T-helper 22 cell (primary cell): ENCODE data around the gene USP37.

Source experiments
- DNase-seq: peaks from one replicate; pipeline ENCODE4 v3.0.0-alpha.2; 2020; ENCODE audit warnings: low read depth

Gene USP37

DNA sequence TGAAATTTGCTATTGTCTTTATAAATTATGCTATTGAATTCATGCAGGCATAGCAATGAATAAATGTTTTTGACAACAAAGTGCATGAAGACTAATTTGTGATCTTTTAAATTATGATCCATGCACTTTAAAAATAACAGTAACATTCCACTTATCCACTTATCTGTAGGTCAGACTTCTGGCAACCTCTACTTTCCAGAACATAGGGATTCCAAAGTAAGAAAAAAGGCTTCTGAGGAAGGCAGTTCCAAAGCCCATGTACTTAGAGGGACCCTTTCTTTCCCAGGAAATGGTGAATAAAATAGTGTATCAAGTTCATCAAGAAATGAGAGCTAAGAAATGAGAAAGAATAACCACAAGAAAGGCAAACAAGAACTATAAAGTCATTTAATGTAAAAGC lies 90.9 kb downstream of the USP37 start:
- no peak for DNase-seq

DNA sequence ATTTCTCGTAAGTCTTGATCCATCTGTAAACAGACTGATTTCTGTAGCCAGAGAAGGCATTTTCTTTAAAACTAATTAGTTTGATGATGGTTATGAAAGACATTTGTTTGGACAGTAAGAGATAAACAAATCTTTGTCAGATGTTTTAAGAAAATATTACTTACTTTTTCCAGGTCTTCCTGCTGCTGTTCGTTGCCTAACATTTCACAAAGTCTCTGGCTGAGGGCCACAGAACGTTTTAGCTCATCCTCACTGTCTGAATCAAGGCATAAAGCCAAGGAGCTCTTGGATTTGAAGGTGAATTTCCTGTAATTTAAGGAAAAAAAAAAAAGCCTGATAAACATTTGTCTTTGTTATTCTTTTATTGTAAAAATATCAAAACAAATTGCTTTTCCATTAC lies 91.5 kb downstream of the USP37 start:
- no peak for DNase-seq

DNA sequence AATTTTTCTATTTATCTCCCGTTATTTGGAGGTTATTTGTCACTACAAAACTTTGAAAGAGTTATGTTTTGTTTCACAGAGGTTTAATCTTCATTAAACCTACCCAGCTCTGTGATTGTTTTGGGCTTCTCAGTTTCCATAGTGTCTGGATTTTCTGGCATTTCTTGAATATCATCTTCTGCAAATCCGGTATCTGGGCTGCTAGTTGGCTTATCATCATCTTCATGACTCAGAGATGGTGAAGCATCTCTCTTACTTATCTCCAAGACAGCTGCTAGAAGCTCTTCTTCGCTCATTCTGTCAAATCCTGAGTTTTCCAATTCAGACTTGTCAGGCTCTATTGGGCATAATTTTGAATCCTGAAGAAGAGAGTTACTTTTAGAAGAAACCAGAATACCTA lies 93.6 kb downstream of the USP37 start:
- DNase-seq, result no peak

DNA sequence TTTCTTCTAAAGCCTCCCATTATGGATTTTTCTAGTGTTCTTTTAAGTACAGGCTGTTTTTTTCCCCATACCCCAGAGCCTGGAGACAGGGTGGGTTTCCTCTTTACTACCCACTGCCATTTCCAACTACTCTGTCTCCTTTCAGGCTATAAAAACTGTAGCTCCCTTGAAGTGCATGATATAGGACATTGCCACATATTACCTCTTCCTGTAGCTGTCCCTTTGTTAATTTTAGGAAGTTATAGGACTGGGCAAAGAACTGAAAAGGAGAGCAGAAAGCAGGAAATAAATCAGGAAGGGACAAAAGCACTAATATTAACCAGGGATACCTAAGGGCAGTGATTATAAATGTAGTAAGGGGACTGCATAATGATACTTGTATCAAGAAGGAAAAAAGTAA lies 95.2 kb downstream of the USP37 start:
- DNase-seq, result no peak

DNA sequence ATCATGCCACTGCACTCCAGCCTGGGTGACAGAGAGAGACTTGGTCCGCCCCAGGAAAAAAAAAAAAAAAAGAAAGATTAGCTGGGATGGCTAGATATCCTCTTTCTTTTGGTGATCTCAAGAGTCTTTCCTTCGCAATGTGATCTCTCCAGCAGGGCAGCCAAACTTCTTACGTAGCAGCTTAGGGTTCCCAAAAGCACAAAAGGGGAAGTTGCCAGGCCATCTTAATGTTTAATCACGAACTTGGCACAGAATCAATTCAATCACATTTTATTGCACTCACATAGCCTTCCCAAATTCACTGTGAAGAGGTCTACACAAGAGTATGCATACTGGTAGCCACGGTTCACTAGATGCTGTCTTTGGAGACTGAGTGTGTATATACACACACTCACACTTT lies 96.2 kb downstream of the USP37 start:
- DNase-seq, result no peak

DNA sequence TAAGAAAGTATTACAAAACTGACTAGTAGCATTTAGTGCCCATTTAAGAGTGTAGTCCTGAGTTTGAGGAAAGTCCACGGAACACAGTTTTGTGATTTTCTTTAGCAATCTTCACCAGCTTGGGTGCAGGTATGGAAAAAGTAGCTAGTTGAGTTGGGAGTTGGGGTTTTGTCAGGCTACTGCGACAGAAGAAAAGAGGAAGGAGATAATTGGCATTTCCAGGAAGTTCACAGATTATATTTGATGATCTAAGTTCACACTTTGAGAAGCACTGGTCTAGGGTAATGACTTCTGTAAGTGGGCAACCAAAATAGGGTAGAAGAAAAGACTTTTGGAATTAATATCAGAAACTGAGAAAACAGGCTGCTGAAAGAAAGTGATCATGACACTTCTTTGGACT lies 97.1 kb downstream of the USP37 start:
- no peak for DNase-seq

DNA sequence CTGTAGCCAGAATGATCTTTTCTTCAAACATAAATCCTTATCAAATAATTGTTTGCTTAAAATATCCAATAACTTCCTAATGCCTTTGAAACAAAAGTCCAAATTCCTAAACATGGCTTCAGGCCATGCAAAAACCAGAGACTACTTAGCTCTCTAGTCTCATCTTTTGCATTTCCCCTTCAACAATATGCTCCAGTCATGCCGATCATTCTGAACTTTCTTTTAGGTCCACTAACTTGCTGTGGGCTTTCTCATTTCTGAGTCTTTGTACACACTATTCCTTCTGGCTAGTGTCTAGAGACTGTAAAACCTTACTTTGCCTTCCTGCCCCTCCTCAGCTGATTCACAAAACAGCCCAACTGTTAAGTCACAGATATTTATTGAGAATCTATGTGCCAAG lies 97.7 kb downstream of the USP37 start:
- DNase-seq, result no peak

DNA sequence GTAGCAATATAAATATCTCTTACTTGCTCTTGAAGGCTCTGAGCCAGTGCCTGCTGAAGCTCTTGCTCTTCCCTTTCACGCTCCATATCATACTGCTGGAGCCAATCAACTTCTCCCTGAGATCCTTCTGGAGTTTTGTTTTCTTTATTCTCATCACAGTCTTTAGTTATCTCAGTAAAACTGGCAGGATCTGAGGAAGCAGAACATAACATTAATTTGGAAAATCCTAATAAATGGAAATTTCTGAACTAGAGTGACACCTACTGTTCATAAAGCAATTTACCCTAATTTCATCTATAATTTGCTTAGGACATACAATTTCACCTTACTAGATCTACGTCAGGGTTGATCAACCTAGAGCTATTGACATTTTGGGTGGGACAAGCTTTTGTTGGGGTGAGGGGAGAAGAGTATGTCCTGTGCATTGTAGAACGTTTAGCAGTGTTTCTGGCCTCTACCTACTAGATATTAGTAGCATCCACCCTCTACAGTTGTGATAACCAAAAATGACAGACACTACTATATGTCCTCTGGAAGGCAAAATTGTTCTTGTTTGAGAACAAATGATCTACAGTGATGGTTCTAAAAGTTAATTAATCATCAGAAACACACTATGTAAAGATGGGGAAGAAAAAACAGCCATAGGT lies 102.0 kb downstream of the USP37 start:
- DNase-seq, result no peak

DNA sequence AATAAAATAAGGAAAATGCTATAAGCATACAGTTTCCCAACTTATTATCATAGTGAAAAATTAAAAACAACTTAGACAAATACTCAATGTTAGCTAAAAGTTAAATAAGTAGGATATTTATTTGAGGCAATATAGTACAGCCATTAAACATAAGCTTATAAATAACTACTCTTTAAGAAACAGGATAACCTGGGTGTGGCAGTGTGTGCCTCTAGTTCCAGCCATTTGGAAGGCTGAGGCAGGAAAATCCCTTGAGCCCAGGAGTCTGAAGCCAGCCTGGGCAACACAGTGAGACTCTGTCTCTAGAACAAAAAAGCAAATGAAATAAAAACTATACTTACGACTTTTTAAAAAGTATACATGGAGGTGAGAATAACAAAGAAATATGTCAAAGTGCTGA lies 109.6 kb downstream of the USP37 start:
- no peak for DNase-seq

DNA sequence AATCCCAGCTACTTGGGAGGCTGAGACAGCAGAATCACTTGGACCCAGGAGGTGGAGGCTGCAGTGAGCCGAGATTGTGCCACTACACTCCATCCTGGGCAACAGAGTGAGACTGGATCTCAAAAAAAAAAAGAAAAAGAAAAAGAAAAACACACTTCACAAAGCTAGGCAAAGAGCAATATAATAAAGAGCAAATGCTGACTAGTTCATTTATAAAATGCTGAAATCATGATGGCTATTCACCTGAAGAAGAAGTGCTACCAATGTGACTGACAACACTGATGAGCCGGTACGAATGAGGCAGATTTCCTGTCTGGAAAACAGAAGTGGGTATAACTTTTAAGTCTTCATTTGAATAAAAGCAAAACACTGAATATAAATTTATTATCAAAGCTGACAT lies 111.3 kb downstream of the USP37 start:
- DNase-seq, result no peak

DNA sequence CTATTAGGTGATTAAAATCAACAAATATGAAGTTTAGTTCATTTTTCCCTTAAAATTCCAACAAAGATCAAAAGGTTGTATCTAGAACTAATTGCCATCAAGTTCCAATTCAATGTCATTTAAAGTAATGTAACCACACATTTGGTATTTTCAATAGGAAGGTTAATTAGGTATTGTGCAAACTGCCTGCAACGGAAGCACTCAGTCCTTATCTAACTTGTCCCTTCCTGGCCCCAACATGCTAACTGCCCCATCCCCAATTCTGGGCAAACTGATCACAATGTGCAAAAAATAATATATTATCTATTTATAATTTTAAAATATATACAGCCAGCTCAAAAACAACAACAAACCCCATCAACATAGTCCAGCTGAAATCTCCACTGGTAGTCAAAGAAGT lies 116.1 kb downstream of the USP37 start:
- DNase-seq, result no peak

DNA sequence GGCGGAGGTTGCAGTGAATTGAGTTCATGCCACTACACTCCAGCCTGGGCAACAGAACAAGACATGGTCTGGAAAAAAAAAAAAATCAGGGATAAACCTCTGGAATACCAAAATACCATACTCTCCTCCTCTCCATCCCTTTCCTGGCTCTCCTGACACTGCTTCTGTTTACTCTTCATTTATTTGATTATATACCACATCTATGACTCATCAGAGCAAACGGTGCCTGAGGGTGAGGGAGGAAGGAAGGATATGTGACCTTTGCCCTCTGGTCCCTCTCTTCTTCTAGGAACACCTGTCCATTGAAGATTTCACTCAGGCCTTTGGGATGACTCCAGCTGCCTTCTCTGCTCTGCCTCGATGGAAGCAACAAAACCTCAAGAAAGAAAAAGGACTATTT lies 119.2 kb downstream of the USP37 start:
- no peak for DNase-seq

DNA sequence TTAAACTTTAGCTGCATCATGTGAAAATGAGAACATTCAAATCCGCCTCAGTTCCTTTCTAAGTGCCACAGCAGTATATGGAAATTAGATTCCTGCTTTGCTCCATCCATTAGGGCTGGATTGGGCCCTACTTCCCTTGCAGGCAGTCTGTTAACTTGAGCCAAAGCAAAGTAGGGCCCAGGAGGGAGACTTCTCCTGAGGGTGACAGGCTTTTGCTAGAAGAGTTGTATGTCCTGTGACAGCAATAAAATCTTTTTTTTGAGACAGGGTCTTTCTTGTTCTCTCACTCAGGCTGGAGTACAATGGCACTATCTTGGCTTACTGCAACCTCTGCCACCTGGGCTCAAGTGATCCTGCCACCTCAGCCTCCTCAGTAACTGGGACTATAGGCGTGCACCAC lies 121.1 kb downstream of the USP37 start:
- DNase-seq, result no peak

DNA sequence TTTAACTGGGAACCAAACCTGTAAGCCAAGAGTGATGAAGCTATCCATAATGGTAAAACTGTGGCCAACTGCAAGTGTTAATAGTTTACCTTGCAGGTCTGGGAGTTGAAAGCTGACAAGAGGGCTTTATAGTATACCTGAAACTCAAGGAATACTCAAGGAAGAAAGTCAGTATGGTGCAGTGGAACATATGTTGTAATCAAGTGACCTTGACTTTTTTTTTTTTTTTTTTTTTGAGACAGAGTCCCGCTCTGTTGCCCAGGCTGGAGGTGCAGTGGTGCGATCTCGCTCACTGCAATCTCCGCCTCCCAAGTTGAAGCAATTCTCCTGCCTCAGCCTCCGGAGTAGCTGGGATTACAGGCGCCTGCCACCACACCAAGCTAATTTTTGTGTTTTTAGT lies 121.6 kb downstream of the USP37 start:
- DNase-seq, result no peak

DNA sequence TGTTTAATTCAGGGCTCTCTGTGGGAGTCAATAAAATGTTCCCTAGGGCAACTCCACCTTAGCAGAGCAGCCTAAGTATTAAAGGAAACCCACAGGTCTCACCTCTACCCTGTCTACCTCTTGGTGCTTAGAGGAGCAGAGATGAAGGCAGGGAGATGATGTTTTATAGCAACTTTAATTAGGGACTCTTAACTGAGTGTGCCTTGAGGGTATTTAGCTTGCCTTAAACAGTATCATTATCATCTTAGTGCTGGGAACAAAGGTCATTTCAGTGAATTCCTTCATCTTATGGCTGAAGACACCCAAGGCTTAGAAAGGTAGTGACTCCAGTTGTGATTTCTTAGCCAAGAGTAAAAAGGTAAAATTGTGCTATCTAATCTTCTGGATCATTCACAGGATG lies 122.5 kb downstream of the USP37 start:
- no peak for DNase-seq

DNA sequence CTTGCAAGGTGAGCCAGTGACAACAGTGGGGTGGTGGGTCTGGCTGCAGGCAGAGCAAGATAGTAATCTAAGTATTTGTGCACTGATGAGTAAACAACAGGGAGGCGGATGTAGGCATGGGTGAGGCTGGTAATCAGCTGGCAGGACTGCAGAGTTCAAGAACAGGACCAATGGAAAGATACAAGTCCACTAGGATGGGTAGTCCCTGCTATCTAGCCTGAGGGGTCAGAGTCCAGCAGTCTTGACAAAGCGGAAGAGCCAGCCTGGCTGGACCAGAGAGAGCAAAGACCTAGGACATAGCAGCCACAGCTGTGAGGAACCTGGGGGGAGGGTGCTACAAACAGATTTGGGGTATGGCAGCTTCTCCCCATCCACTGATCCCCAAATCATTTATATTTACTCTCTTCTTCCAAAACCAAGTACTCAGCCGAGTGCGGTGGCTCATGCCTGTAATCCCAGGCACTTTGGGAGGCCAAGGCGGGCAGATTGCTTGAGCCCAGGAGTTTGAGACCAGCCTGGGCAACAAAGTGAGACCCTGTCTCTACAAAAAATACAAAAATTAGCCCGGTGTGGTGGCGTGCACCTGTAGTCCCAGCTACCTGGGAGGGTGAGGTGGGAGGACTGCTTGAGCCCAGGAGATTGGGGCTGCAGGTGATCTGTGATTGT lies 123.3 kb downstream of the USP37 start:
- DNase-seq, result no peak

DNA sequence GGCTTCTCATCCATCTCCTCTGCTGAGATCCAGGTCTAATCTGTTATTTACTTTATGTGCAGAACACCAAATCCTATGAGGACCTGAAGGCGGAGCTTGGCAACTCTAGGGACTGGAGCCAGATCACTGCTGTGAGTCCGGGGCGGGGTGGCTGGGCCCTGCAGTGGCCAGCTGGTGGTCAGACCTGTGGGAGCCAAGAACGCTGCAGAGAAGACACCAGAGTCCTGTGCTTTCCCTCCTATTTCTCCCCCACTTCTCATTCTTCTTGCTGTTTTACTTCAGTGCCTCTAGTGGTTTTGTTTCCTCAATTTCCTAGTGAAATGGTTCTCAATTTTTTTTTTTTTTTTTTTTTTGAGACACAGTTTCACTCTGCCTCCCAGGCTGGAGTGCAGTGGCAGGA lies 129.6 kb downstream of the USP37 start:
- no peak for DNase-seq

DNA sequence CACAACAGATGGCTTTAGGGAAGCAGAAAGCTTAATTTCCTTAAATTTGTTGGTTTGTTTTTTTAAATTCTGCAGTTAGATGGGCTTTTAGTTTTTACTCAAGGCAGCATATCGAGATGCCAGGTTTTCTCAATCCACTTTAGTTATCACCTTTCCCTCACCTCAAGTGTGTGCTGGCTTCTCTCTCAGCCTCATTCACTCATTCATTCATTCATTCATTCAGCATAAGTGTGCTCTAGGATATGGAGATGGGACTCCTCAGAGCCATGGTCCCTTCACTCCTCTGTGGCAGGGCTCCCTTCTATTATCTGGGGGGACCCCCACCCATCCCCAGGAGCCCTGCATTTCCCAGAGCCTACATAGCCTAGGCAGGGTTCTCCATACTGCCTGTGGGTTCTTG lies 130.2 kb downstream of the USP37 start:
- no peak for DNase-seq

DNA sequence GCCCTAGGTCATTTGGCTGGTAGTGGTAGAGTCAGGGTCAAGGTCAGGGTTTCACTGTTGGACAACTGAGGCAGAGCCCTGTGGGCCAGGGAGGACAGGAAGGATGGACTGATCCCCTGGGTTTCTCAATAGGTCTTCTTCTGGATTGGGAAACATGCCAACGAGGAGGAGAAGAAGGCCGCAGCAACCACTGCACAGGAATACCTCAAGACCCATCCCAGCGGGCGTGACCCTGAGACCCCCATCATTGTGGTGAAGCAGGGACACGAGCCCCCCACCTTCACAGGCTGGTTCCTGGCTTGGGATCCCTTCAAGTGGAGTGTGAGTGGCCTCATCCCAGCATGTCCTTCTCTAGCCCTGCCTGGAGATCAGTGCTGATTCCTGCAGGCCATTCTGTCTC lies 131.2 kb downstream of the USP37 start:
- DNase-seq, result no peak

DNA sequence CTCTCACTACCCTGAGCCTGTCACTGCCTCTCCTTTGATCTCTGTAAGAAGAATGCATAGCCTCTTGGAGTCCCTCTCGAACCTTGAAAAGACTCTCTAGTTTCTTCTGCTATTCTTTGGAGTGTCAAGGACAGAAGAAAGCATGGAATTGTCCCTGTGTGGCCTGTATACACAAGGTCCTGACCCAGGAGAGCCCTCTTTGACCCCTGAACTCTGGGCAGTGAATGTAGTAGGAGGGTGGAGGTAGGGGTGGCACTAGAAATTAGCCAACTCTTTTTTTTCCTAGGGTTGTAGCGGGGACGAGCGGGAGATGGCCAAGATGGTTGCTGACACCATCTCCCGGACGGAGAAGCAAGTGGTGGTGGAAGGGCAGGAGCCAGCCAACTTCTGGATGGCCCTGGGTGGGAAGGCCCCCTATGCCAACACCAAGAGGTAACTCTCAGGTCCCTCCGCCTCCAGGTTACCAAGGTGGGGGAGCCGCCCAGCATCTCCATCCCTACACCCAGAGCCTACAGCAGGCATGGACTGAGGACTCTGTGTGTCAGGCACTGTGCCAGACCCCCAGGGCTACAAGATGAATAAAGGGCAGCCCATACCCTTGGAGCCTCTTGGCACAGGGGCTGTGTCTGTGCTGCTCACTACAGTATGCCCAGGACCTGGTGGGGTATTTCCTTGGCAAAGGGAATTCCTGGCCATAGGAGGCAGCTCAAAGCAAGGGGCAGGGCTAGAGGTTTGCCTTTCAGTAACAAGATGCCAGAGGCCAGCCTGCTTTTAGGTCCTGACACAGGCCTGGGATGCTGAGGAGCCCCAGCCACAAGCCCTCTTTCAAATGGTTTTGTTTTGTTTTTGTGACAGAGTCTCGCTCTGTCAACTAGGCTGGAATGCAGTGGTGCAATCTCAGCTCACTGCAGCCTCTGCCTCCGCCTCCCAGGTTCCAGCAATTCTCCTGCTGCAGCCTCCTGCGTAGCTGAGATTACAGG lies 132.9 kb downstream of the USP37 start:
- DNase-seq, result no peak

DNA sequence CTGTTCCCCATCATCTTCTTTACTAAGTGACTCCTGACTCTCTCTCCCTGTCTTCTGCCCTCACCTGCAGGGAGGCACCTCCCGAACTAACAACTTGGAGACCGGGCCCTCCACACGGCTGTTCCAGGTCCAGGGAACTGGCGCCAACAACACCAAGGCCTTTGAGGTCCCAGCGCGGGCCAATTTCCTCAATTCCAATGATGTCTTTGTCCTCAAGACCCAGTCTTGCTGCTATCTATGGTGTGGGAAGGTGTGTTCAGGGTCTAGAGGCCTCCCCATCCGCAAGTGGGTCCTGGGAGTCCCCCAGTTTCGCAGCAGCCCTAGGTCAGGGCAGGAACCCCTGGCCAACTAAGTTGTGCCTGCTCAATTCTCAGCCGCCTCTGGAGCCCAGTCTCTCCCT lies 133.7 kb downstream of the USP37 start:
- no peak for DNase-seq

DNA sequence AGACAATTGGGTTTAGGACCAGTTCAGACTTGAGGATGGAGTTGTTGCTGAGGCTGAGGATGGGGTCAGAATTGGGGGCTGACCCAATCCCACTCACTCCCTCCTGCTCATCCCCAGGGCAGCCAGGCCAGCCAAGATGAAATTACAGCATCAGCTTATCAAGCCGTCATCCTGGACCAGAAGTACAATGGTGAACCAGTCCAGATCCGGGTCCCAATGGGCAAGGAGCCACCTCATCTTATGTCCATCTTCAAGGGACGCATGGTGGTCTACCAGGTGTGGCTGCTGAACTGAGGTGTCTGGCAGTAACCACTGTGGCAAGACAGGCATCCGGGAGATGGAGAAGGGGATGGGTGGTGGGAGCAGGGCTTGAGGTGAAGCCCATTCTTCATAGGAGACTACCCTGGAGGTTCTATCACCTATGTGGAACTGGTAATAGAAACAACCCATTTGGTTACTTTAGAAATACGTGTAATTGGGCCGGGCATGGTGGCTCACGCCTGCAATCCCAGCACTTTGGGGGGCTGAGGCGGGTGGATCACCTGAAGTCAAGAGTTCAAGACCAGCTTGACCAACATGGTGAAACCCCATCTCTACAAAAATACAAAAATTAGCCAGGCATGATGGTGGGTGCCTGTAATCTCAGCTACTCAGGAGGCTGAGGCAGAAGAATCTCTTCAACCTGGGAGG lies 135.3 kb downstream of the USP37 start:
- DNase-seq, result no peak

DNA sequence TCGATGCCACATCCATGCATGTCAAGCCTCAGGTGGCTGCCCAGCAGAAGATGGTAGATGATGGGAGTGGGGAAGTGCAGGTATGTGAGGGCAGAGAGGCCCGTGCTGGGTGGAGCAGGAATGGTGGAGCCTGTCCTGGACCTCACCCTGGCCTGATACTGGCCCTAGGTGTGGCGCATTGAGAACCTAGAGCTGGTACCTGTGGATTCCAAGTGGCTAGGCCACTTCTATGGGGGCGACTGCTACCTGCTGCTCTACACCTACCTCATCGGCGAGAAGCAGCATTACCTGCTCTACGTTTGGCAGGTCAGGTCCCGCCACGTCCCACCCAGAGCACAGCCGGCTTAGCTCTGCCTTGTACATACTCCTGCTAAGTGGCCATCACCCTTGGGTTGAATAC lies 136.3 kb downstream of the USP37 start:
- DNase-seq, result no peak
